ENCODE measurements around the gene CBFA2T3.

DNA sequence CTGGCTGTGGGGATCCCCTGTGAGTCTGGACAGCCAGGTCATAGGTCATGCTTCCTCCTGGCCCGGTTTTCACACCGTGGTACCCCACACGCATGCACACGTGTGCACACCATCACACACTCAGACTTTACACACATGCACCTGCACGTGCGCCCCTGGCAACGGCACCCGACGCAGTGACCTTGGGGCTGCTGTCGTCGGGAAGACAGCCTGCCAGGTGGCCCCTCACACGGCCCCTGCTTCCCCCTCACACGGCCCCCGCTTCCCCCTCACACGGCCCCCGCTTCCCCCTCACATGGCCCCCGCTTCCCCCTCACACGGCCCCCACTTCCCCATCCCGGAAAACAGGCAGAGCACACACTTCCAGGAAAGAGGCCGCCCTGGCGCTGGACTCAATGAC lies 45.1 kb downstream of the CBFA2T3 start:
- TF ChIP-seq, protein P1, sequence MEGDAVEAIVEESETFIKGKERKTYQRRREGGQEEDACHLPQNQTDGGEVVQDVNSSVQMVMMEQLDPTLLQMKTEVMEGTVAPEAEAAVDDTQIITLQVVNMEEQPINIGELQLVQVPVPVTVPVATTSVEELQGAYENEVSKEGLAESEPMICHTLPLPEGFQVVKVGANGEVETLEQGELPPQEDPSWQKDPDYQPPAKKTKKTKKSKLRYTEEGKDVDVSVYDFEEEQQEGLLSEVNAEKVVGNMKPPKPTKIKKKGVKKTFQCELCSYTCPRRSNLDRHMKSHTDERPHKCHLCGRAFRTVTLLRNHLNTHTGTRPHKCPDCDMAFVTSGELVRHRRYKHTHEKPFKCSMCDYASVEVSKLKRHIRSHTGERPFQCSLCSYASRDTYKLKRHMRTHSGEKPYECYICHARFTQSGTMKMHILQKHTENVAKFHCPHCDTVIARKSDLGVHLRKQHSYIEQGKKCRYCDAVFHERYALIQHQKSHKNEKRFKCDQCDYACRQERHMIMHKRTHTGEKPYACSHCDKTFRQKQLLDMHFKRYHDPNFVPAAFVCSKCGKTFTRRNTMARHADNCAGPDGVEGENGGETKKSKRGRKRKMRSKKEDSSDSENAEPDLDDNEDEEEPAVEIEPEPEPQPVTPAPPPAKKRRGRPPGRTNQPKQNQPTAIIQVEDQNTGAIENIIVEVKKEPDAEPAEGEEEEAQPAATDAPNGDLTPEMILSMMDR (IDR thresholded peaks at IDR 0.05 in 8 of 11, conservative IDR thresholded peaks at IDR 0.05 in 3 of 11), result no peak
- no peak for TF ChIP-seq POLR2A (IDR thresholded peaks at IDR 0.05)

Measured in spleen (tissue), 7 donors.